K562 (cell line): ENCODE data around the gene IPO9. TPM values are rescaled to one million over a fixed set of nuclear protein-coding genes. Genes with fewer than 3 reads are reported as not detected.

Source experiments
- CBX3 ChIP-seq, 2 experiments: IDR thresholded peaks; 1 replicate in 1 of 2; 2 replicates in 1 of 2; pipeline ENCODE4 v1.6.1; 2012; ENCODE audit warnings: inconsistent platforms in 2 of 2, low read length in 2 of 2, borderline replicate concordance in 1 of 2, control low read depth in 1 of 2
- CEBPG ChIP-seq, 3 experiments: fragments of 200-800 bp in 1 of 3; sonication (Bioruptor generic) in 1 of 3; sonication (generic) in 1 of 3; formaldehyde crosslinking in 1 of 3; IDR thresholded peaks in 2 of 3; conservative IDR thresholded peaks in 1 of 3; 2 replicates each; pipeline versions ENCODE4 v1.6.1 to v1.8.0; 2016 to 2022; ENCODE audit warnings: missing compliant biosample characterization in 2 of 3, missing genetic modification characterization in 2 of 3, mild to moderate bottlenecking in 1 of 3, missing genetic modification reagents in 1 of 3
- CTBP1 ChIP-seq: fragments of 450-650 bp; IDR thresholded peaks from 2 replicates; pipeline ENCODE4 v1.6.1; 2016; ENCODE audit warnings: borderline replicate concordance
- EWSR1 ChIP-seq: fragments of 450-650 bp; IDR thresholded peaks from 2 replicates; pipeline ENCODE4 v1.6.1; 2018; ENCODE audit warnings: borderline replicate concordance, mild to moderate bottlenecking, low read depth, moderate library complexity; ENCODE audit not compliant: partially characterized antibody
- PBX2 ChIP-seq, 2 experiments: IDR thresholded peaks in 1 of 2; conservative IDR thresholded peaks in 1 of 2; 2 replicates each; pipeline ENCODE4 v1.6.1; 2016; ENCODE audit warnings: low read depth in 2 of 2, mild to moderate bottlenecking in 1 of 2, missing compliant biosample characterization in 1 of 2, missing genetic modification characterization in 1 of 2, moderate library complexity in 1 of 2
- PHB ChIP-seq: fragments of 250-450 bp; sonication (Bioruptor Pico); IDR thresholded peaks from 2 replicates; pipeline ENCODE4 v1.5.0; 2021
- RB1 ChIP-seq: fragments of 450-650 bp; IDR thresholded peaks from 2 replicates; pipeline ENCODE4 v1.6.1; 2017; ENCODE audit warnings: low read depth, mild to moderate bottlenecking
- SMARCE1 ChIP-seq: fragments of 450-650 bp; IDR thresholded peaks from 2 replicates; pipeline ENCODE4 v1.7.1; 2016; ENCODE audit warnings: mild to moderate bottlenecking
- SP1 ChIP-seq: sonication (generic); formaldehyde crosslinking; IDR thresholded peaks from 2 replicates; pipeline ENCODE4 v1.8.1; 2022; ENCODE audit warnings: mild to moderate bottlenecking, missing genetic modification reagents
- TEAD4 ChIP-seq, 2 experiments: sonication (generic) in 1 of 2; formaldehyde crosslinking in 1 of 2; IDR thresholded peaks; 2 replicates each; pipeline versions ENCODE4 v1.6.1 to v1.8.0; 2012 to 2022; ENCODE audit warnings: borderline replicate concordance in 1 of 2, inconsistent platforms in 1 of 2, low read length in 1 of 2, mild to moderate bottlenecking in 1 of 2, missing genetic modification reagents in 1 of 2
- XRCC5 ChIP-seq: fragments of 200-400 bp; formaldehyde crosslinking; IDR thresholded peaks from 2 replicates; pipeline ENCODE4 v1.6.1; 2017; ENCODE audit warnings: low read depth, mild to moderate bottlenecking, low read length
- ZBTB7A ChIP-seq: IDR thresholded peaks from 2 replicates; pipeline ENCODE4 v1.6.1; 2011; ENCODE audit warnings: low read depth, mild to moderate bottlenecking, low read length, moderate library complexity, borderline replicate concordance; ENCODE audit not compliant: control insufficient read depth
- ZEB2 ChIP-seq: fragments of 450-650 bp; IDR thresholded peaks from 2 replicates; pipeline ENCODE4 v1.6.1; 2016
- ZNF146 ChIP-seq: IDR thresholded peaks from one replicate; pipeline ENCODE4 v1.6.1; 2018; ENCODE audit warnings: missing compliant biosample characterization; ENCODE audit not compliant: unreplicated experiment
- ZNF263 ChIP-seq: sonication (generic); formaldehyde crosslinking; IDR thresholded peaks from 2 replicates; pipeline ENCODE4 v1.8.0; 2022; ENCODE audit warnings: mild to moderate bottlenecking, missing genetic modification reagents, borderline replicate concordance
- ZNF449 ChIP-seq: fragments of 250-450 bp; sonication (Bioruptor Pico); IDR thresholded peaks from 2 replicates; pipeline ENCODE4 v1.8.0; 2022; ENCODE audit warnings: moderate library complexity, mild to moderate bottlenecking, inconsistent platforms
- ZNF561 ChIP-seq: fragments of 450-650 bp; formaldehyde crosslinking; conservative IDR thresholded peaks from 2 replicates; pipeline ENCODE4 v1.4.0; 2020; ENCODE audit warnings: mild to moderate bottlenecking, moderate library complexity
- polyA plus RNA-seq, 8 experiments: library from polyadenylated mRNA; depleted of rRNA in 4 of 8; stranded (reverse) in 5 of 8; unstranded in 3 of 8; fragments of >200 nt; fragmentation: Nextera tagmentation in 2 of 8; fragmentation: Illumina TruSeq in 1 of 8; extraction: Ambion mirVana in 2 of 8; extraction: Trizol in 1 of 8; gene quantifications; 2 replicates each; pipeline versions ENCODE4 v1.2.1 to v1.2.3, GENCODE V29; 2011 to 2014; ENCODE audit warnings: inconsistent platforms in 1 of 8, missing spikeins in 1 of 8
- total RNA-seq, 7 experiments: library from RNA; depleted of rRNA in 6 of 7; stranded (reverse); fragments of >200 nt in 6 of 7; fragmentation: Illumina TruSeq in 2 of 7; extraction: Trizol in 2 of 7; gene quantifications; 2 replicates each; pipeline versions ENCODE4 v1.2.1 to v1.2.3, GENCODE V29; 2011 to 2021; ENCODE audit warnings: low replicate concordance in 1 of 7

IPO9 gene
- total and polyA plus RNA-seq, 9 of the 15 experiments (the other 6 are each of a cell fraction or from before 2014, with no cell fraction given), result 27.9 to 78.6 (median 43.9) TPM

- peak; percentile 60 for TF ChIP-seq PBX2 (CRISPR knock-in tag; IDR thresholded peaks at IDR 0.05; ENCODE audit: low read depth)
- peak; percentile 97 for TF ChIP-seq PBX2 (tag; conservative IDR thresholded peaks at IDR 0.05; ENCODE audit: low read depth)
- TF ChIP-seq ZEB2, result peak; percentile 97; the same call in 1 of the 2 replicates
- no peak for TF ChIP-seq ZNF449
- TF ChIP-seq ZNF146, result no peak
- no peak for TF ChIP-seq ZNF263 (CRISPR knock-in tag)
- TF ChIP-seq PHB (CRISPR knock-in tag), result no peak
- TF ChIP-seq ZNF561 (CRISPR knock-in tag), result no peak
- peak in 1 of 2 experiments; percentile 4; a peak in 1 of 3 replicates for TF ChIP-seq CBX3 (IDR thresholded peaks at IDR 0.05; ENCODE audit: borderline replicate concordance in 1 of 2, low read length in 2 of 2)
- TF ChIP-seq SP1 (CRISPR knock-in tag), result no peak
- TF ChIP-seq ZBTB7A, result no peak
- peak; percentile 20; the same call in 1 of the 2 replicates for TF ChIP-seq TEAD4 (IDR thresholded peaks at IDR 0.05; ENCODE audit: low read length)
- TF ChIP-seq TEAD4 (CRISPR knock-in tag; IDR thresholded peaks at IDR 0.05; ENCODE audit: borderline replicate concordance), result no peak
- TF ChIP-seq EWSR1, result no peak
- no peak for TF ChIP-seq CEBPG (CRISPR knock-in tag; IDR thresholded peaks at IDR 0.05)
- 0 out of 4 replicates have a peak, but pooled peaks of 1 of the 2 experiments have one; percentile 39 for TF ChIP-seq CEBPG (tag; conservative IDR thresholded peaks at IDR 0.05 in 1 of 2, IDR thresholded peaks at IDR 0.05 in 1 of 2)
- no peak for TF ChIP-seq XRCC5
- peak; percentile 92 for TF ChIP-seq CTBP1
- TF ChIP-seq RB1, result no peak
- TF ChIP-seq SMARCE1, result peak; percentile 18; the same call in 1 of the 2 replicates
- TF ChIP-seq, all 486 proteins: peak for 25
These were observed 96.3 kb downstream of the IPO9 start (continued) for GRCh38 chr1:201925301-201925567.
